Lower leg skin (tissue), 3 donors: Measurements from ENCODE around the gene NEURL1.

Experiments used
- CTCF ChIP-seq, 3 donors: fragments of 450-650 bp; IDR thresholded peaks; one replicate each; pipeline ENCODE4 v1.5.1; 2016; ENCODE audit warnings: antibody characterized with exemption in 3 of 3, mild to moderate bottlenecking in 3 of 3, moderate library complexity in 2 of 3
- POLR2A ChIP-seq, 2 donors: fragments of 450-650 bp; IDR thresholded peaks; one replicate each; pipeline ENCODE4 v1.6.1; 2016 to 2017; ENCODE audit warnings: antibody characterized with exemption in 2 of 2, mild to moderate bottlenecking in 1 of 2, moderate library complexity in 1 of 2

- no peak for TF ChIP-seq CTCF (IDR thresholded peaks at IDR 0.05)
- TF ChIP-seq POLR2A (IDR thresholded peaks at IDR 0.05) = no peak
These were observed 61.8 kb downstream of the NEURL1 start for GRCh38 chr10:103555325-103555649.
